Measurements from ENCODE around the gene IMMP2L. TPM values are rescaled to one million over a fixed set of nuclear protein-coding genes. Genes with fewer than 3 reads are reported as not detected.

Gene IMMP2L
- total and polyA plus RNA-seq, 2 of the 8 experiments (the other 6 are each of a cell fraction or from before 2014, with no cell fraction given), result 2.3 to 10.1 TPM

GRCh38 chr7:110975486-110975885 is 586.8 kb downstream of the IMMP2L start:
- CTCF ChIA-PET (ENCODE audit: partially characterized antibody), result no interaction called here
- Histone ChIP-seq H3K18ac (ENCODE audit: extremely low read depth, low read length) (no peak overlapping the region), H3K14ac (ENCODE audit: insufficient read length) (no peak overlapping the region), H2BK5ac (ENCODE audit: low read depth, low read length) (no peak overlapping the region), H4K91ac (replicated peaks; ENCODE audit: insufficient read length, low read length) (no peak overlapping the region), H2BK12ac (ENCODE audit: low read depth, low read length) (no peak overlapping the region), H3K23me2 (ENCODE audit: low read depth, low read length) (no peaks in the 10 kb centered on the region), H3K4me3 (ENCODE audit: extremely low read depth in 1 of 4, insufficient read depth in 2 of 4, low read depth in 3 of 4, low read length in 4 of 4) (no peak overlapping the region), H2BK15ac (ENCODE audit: low read length) (no peak overlapping the region), H3K4me1 (replicated peaks in 1 of 4; ENCODE audit: control insufficient read depth in 3 of 4, insufficient read depth in 4 of 4, low read length in 3 of 4) (0 out of 7 replicates have a peak, but pooled peaks cover 0 to 2% (median 0%) of the 10 kb centered on the region in 4 experiments), H3K79me1 (ENCODE audit: low read depth, low read length) (no peaks in the 10 kb centered on the region), H3K4ac (replicated peaks; ENCODE audit: insufficient read length, low read depth, low read length) (no peak overlapping the region), H2BK20ac (ENCODE audit: low read length) (no peak overlapping the region), H3K27me3 (replicated peaks in 1 of 4; ENCODE audit: control insufficient read depth in 3 of 4, extremely low read depth in 1 of 4, insufficient read depth in 3 of 4, low read length in 3 of 4) (peaks cover 0 to 1% (median 0%) of the 10 kb centered on the region in 4 experiments; a peak in 1 of 7 replicates), H4K5ac (ENCODE audit: insufficient read length, low read depth, low read length) (no peak overlapping the region), H4K20me1 (replicated peaks in 1 of 2; ENCODE audit: control insufficient read depth in 1 of 2, insufficient read depth in 2 of 2, low read length in 2 of 2) (no peaks in the 10 kb centered on the region), H3K56ac (replicated peaks; ENCODE audit: insufficient read length, low read depth, low read length) (no peak overlapping the region), H3K23ac (ENCODE audit: insufficient read length) (no peak overlapping the region), H3K4me2 (ENCODE audit: insufficient read depth in 1 of 2, low read depth in 2 of 2, low read length in 2 of 2) (no peak overlapping the region), H3K9ac (replicated peaks in 1 of 4; ENCODE audit: extremely low read depth in 1 of 4, low read depth in 3 of 4, low read length in 3 of 4) (no peak overlapping the region), H2AK5ac (ENCODE audit: low read depth, low read length) (no peak overlapping the region), H2BK120ac (replicated peaks; ENCODE audit: low read depth, low read length) (no peak overlapping the region), H3K27ac (ENCODE audit: low read depth, low read length) (no peak overlapping the region), H3K36me3 (ENCODE audit: control insufficient read depth in 2 of 4, insufficient read depth in 4 of 4, low read length in 3 of 4) (no peaks in the 10 kb centered on the region), H3K9me3 (ENCODE audit: insufficient read depth in 2 of 2, low read depth in 1 of 2, low read length in 1 of 2) (no peaks in the 10 kb centered on the region), H4K8ac (ENCODE audit: extremely low read depth, insufficient read depth, low read length) (no peak overlapping the region), H2AFZ (ENCODE audit: low read length) (no peak overlapping the region), H3K79me2 (ENCODE audit: control insufficient read depth in 1 of 2, insufficient read depth in 2 of 2, low read length in 2 of 2) (no peaks in the 10 kb centered on the region)
- DNase-seq (ENCODE audit: low read depth in 1 of 2, low spot score in 2 of 2), result no peak
- no peak for FAIRE-seq
- POLR2A ChIA-PET (ENCODE audit: partially characterized antibody), result no interaction called here
- TF ChIP-seq BACH1 (IDR thresholded peaks at IDR 0.05; ENCODE audit: low read length), result no peak
- no peak for TF ChIP-seq POLR2A (IDR thresholded peaks at IDR 0.05; ENCODE audit: control extremely low read depth in 1 of 2, low read depth in 2 of 2, low read length in 2 of 2)
- no peak for TF ChIP-seq MAFK (IDR thresholded peaks at IDR 0.05; ENCODE audit: low read depth, low read length)
- no peak for TF ChIP-seq GABPA (IDR thresholded peaks at IDR 0.05; ENCODE audit: borderline replicate concordance, insufficient read depth, low read length)
- TF ChIP-seq ATF2 (IDR thresholded peaks at IDR 0.05; ENCODE audit: low read length), result no peak
- no peak for TF ChIP-seq BCL11A (IDR thresholded peaks at IDR 0.05; ENCODE audit: low read depth in 2 of 2, low read length in 2 of 2)
- no peak for TF ChIP-seq E2F6 (IDR thresholded peaks at IDR 0.05)
- TF ChIP-seq JUN (IDR thresholded peaks at IDR 0.05; ENCODE audit: low read depth, low read length), result no peak
- no peak for TF ChIP-seq CREB1 (IDR thresholded peaks at IDR 0.05)
- no peak for TF ChIP-seq MAX (IDR thresholded peaks at IDR 0.05)
- no peak for TF ChIP-seq SIN3A (conservative IDR thresholded peaks at IDR 0.05 in 1 of 2, IDR thresholded peaks at IDR 0.05 in 1 of 2; ENCODE audit: low read depth in 1 of 2, low read length in 2 of 2)
- no peak for TF ChIP-seq KDM4A (IDR thresholded peaks at IDR 0.05; ENCODE audit: low read depth, low read length, severe bottlenecking)
- TF ChIP-seq EZH2 (IDR thresholded peaks at IDR 0.05; ENCODE audit: low read depth, low read length, severe bottlenecking), result no peak

All from H1 (cell line).